Umbilical cord (tissue), 2 donors: ENCODE measurements around the gene TKT. TPM values are rescaled to one million over a fixed set of nuclear protein-coding genes. Genes with fewer than 3 reads are reported as not detected.

Experiments
- DNase-seq: peaks from one replicate; pipeline ENCODE4 v3.0.0-alpha.2; 2015; ENCODE audit warnings: low spot score
- total RNA-seq: library from RNA; depleted of rRNA; stranded (reverse); fragments of >200 nt; gene quantifications from one replicate; pipeline ENCODE4 v1.2.3, GENCODE V29; 2014; ENCODE audit warnings: low replicate concordance; ENCODE audit not compliant: insufficient read depth

Gene TKT
- total RNA-seq, 1 donor from 2014 or later = 76.1 TPM

DNA sequence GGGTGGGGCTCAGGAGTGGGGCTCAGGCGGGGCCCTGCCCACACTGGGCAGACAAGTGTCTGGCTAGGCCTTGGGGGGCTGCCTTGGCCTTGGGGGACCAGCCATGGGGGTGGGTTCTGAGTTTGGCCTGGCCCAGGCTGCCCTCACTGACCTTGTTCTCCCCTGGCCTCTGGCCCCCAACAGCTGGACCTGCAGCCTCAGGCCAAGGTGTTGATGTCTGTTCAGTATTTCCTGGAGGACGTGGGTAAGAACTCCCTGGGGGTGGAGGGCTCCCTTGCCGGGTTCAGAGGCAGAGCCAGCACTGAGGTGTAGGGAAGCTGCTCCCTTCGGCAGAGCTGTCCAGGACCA lies 74.8 kb downstream of the TKT start:
- DNase-seq = no peak

DNA sequence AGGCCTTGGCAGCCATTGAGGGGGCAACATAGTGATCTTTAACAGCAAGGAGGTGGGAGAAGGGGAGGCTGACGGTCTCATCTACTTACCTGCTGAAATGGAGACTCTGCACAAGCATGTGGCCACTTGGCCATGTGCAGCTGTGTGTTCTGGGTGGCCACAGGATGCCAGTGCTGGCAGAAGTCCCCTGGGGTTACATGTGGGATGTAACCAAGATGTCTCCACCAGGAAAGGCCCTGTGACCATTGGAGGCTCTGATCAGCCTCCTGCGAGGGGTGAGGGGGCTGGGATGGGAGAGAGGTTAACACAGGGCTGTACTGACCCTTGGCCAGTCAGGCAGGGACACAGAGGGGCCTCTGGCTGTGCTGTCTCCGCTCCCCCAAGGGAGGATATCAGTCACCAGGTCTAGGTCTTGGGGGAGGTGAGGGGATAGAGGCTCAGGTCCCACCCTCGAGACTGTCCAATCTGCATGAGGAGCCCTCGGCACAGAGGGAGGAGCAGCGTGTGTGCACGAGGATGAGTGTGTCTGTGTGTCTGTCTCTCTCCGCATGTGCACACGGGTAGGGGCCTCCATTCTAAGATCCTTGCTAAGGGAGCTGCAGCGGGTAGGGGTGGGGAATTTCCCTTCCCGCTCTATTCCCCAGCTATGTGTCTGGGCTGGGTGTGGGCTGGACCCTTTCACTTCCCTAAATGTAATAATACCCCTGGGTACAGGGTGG lies 75.4 kb downstream of the TKT start:
- no peak for DNase-seq

DNA sequence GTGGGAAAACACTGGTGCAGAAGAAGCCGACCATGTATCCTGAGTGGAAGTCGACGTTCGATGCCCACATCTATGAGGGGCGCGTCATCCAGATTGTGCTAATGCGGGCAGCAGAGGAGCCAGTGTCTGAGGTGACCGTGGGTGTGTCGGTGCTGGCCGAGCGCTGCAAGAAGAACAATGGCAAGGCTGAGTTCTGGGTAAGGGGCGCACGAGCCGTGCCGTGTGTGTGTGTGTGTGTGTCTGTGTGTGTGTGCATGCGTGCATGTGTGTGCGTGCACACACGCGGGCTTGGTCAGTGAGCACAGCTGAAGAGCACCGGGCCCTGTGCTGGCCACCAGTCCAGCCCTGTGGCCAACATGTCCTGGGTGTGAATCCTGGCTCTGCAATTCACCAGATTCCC lies 76.2 kb downstream of the TKT start:
- no peak for DNase-seq

DNA sequence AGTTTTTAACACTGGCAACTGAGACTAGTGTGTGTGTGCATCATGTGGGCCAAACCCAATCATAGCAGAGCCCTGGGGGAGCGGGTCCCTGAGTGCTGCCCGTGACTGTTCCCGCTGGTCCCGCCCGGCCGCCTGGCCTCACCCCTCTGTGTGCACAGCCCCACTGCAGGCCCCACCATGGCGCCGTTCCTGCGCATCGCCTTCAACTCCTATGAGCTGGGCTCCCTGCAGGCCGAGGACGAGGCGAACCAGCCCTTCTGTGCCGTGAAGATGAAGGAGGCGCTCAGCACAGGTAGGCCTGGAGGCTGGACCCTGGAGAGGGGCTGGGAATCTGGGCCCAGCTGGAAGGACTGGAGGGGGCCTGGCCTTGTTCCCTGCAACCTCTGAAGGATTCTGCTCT lies 77.6 kb downstream of the TKT start:
- DNase-seq = no peak

DNA sequence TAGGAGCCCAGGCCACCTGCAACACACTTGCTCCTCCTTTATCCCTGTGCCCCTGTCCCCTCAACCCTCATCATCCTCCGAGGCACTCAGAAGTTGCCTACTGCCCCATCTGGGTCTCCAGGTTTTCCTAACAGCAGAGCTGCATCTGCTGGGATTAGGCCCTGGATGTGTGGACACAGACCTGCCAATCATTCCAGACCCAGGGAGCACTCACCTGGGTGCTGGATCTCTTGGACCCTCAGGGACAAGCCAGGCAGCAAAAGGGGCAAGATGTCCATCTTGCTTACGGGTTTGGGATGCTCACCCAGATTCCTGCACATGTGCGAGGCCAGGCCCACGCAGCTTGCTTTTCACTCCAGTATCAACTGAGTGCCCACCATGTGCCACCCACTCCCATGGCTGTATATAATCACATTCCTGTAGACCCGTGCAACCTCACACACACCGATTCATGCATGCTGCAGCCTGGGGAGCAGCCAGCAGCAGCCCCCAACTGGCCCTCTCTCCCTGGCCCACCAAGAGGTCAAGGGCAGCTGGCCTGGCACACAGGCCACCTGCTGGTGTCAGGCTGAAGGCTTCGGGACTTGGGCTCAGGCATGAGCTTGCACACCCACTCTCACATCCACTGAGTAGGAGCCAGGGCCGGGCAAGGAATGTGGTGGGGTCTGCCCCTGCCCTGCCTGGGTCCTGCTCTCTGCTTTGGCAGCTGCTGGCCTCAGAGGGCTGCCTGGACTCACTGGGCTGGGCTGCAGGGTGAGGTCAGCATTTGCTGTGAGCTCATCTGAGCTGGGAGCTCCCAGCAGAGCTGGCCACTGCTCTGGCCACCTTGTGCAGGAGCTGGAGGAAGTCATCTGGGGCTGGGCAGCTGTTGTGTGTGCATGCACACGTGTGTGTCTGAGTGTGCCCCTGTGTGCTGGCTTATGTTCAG lies 79.9 kb downstream of the TKT start:
- DNase-seq = no peak

Other genes with a start within 250 kb of the TKT start
- 5.1 TPM for gene SFMBT1, start 209.9 kb downstream of the TKT start, total RNA-seq
- 10.4 TPM for gene RFT1, start 125.6 kb downstream of the TKT start, total RNA-seq
- gene PRKCD, start 94.8 kb downstream of the TKT start, total RNA-seq = 1.7 TPM
- 12.8 TPM for gene DCP1A, start 91.5 kb upstream of the TKT start, total RNA-seq
- 11.6 TPM for gene CACNA1D, start 238.6 kb upstream of the TKT start, total RNA-seq